ENCODE measurements around the gene AP1S1. TPM values are rescaled to one million over a fixed set of nuclear protein-coding genes. Genes with fewer than 3 reads are reported as not detected.

Gene AP1S1
- total RNA-seq, 1 experiment from 2014 or later: 52.3 TPM

DNA sequence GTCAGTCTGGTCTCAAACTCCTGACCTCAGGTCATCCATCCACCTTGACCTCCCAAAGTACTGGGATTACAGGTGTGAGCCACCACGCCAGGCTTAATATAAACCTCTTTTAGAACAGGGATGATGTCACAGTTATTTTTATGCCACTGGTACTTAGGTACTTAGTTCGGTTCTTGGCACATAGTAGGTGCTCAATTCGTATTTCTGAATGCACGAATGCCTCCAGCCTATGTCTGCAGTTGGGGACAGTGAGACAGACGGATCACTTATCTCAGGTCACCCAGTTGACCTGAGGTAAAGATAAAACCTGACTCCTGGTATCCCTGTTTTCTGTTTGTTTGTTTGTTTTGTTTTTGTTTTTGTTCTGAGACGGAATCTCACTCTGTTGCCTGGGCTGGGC, 31.9 kb downstream of the AP1S1 start:
- H3K36me3 ChIP-seq (ENCODE audit: control insufficient read depth, insufficient read depth, low read length): no peaks in the 10 kb centered on the region
- Mint-ChIP-seq H3K4me1 (ENCODE audit: low read depth, unreplicated experiment) (peaks cover 10% of the 10 kb centered on the region), H3K27ac (ENCODE audit: unreplicated experiment) (no peak overlapping the region), H3K4me3 (ENCODE audit: unreplicated experiment) (no peak overlapping the region), H3K9me3 (ENCODE audit: unreplicated experiment) (no peaks in the 10 kb centered on the region), H3K27me3 (ENCODE audit: insufficient read depth, unreplicated experiment) (no peaks in the 10 kb centered on the region), H3K36me3 (ENCODE audit: insufficient read depth, unreplicated experiment) (peaks cover 9% of the 10 kb centered on the region)
- ChIA-PET CTCF (interaction anchor here (0.6 to 0.7 kb wide), 3 partner anchors 19 to 1035 kb away, joined by 4 to 5 read pairs (median 4); no protein-coding TSS in a partner anchor), POLR2A (interaction anchor here (0.6 kb wide), 1 partner anchor 26 kb away, joined by 3 read pairs; no protein-coding TSS in a partner anchor)
- no peak for DNase-seq
- no peaks in the 10 kb centered on the region for H3K27me3 ChIP-seq (replicated peaks; ENCODE audit: control insufficient read depth, insufficient read depth, low read length)
- H3K4me1 ChIP-seq: peaks cover 10% of the 10 kb centered on the region; the same call in 1 of the 2 replicates
- H3K4me3 ChIP-seq (ENCODE audit: low read depth, low read length): no peak overlapping the region
- intact Hi-C loops (cut with micrococcal nuclease; ENCODE audit: unreplicated experiment): no loop called here
- H3K9me3 ChIP-seq: no peaks in the 10 kb centered on the region
- BruUV-seq (replicated peaks): no TSS peak
- TF ChIP-seq, protein P1, sequence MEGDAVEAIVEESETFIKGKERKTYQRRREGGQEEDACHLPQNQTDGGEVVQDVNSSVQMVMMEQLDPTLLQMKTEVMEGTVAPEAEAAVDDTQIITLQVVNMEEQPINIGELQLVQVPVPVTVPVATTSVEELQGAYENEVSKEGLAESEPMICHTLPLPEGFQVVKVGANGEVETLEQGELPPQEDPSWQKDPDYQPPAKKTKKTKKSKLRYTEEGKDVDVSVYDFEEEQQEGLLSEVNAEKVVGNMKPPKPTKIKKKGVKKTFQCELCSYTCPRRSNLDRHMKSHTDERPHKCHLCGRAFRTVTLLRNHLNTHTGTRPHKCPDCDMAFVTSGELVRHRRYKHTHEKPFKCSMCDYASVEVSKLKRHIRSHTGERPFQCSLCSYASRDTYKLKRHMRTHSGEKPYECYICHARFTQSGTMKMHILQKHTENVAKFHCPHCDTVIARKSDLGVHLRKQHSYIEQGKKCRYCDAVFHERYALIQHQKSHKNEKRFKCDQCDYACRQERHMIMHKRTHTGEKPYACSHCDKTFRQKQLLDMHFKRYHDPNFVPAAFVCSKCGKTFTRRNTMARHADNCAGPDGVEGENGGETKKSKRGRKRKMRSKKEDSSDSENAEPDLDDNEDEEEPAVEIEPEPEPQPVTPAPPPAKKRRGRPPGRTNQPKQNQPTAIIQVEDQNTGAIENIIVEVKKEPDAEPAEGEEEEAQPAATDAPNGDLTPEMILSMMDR (IDR thresholded peaks at IDR 0.05; ENCODE audit: insufficient read depth in 1 of 2, low read depth in 1 of 2, low read length in 1 of 2, severe bottlenecking in 1 of 2, unreplicated experiment in 1 of 2): no peak

DNA sequence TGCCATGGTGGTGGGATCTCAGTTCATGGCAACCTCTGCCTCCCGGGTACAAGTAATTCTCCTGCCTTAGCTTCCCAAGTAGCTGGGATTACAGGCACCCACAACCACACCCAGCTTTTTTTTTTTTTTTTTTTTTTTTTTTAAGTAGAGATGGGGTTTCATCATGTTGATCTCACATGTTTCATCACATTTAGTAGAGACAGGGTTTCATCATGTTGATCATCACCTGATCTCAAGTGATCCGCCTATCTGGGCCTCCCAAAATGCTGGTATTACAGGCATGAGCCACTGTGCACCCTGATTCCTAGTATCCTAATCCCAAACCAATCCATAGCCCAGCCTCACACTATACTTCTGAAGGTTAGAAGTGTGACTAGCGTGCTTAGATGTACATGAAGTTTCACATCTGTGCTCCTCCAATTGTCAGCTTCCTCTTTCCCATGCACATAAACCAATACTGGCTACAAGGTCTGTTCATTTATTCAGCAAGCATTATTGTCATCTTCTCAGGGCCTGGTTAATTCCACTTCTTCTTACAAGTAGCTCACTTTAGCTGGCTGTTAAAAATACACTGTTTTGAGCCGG, 32.7 kb downstream of the AP1S1 start:
- H3K27ac Mint-ChIP-seq (ENCODE audit: unreplicated experiment): no peak overlapping the region

DNA sequence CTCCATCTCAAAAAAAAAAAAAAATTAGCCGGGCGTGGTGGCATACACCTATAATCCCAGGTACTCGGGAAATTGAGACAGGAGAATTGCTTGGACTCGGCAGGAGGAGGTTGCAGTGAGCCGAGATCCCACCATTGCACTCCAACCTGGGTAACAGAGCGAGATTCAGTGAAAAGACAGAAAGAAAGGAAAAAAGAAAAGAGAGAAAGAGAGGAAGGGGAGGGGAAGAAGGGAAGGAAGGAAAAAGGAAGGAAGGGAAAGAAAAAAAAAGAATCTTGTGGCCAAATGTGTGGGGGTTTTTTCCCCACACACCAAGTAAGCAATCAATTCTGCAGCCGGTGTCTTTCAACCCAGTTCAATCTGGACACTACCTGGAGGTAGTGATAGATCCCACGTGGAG, 34.8 kb downstream of the AP1S1 start:
- no TSS peak for BruUV-seq (replicated peaks)
- H3K4me3 ChIP-seq (ENCODE audit: low read depth, low read length): no peak overlapping the region

More for the DNA sequence above, 32.7 kb downstream of the AP1S1 start:
- Histone ChIP-seq H3K36me3 (ENCODE audit: control insufficient read depth, insufficient read depth, low read length) (no peaks in the 10 kb centered on the region), H3K27me3 (replicated peaks; ENCODE audit: control insufficient read depth, insufficient read depth, low read length) (no peaks in the 10 kb centered on the region), H3K9me3 (no peaks in the 10 kb centered on the region), H3K4me3 (ENCODE audit: low read depth, low read length) (no peak overlapping the region), H3K4me1 (peaks cover 9% of the 10 kb centered on the region; the same call in 1 of the 2 replicates)
- peaks cover 10% of the 10 kb centered on the region for H3K4me1 Mint-ChIP-seq (ENCODE audit: low read depth, unreplicated experiment)
- ChIA-PET POLR2A (interaction anchor here (0.6 kb wide), 1 partner anchor 25 kb away, joined by 3 read pairs; no protein-coding TSS in a partner anchor), CTCF (interaction anchor here (0.6 to 0.7 kb wide), 3 partner anchors 19 to 1034 kb away, joined by 4 to 5 read pairs (median 4); no protein-coding TSS in a partner anchor)
- H3K27me3 Mint-ChIP-seq (ENCODE audit: insufficient read depth, unreplicated experiment): no peaks in the 10 kb centered on the region
- H3K4me3 Mint-ChIP-seq (ENCODE audit: unreplicated experiment): no peak overlapping the region
- no peaks in the 10 kb centered on the region for H3K9me3 Mint-ChIP-seq (ENCODE audit: unreplicated experiment)
- no TSS peak for BruUV-seq (replicated peaks)
- intact Hi-C loops (cut with micrococcal nuclease; ENCODE audit: unreplicated experiment): no loop called here
- DNase-seq: no peak
- peaks cover 9% of the 10 kb centered on the region for H3K36me3 Mint-ChIP-seq (ENCODE audit: insufficient read depth, unreplicated experiment)
- TF ChIP-seq, protein P1 (IDR thresholded peaks at IDR 0.05; ENCODE audit: insufficient read depth in 1 of 2, low read depth in 1 of 2, low read length in 1 of 2, severe bottlenecking in 1 of 2, unreplicated experiment in 1 of 2): no peak

More for the DNA sequence above, 34.8 kb downstream of the AP1S1 start:
- Mint-ChIP-seq H3K36me3 (ENCODE audit: insufficient read depth, unreplicated experiment) (no peaks in the 10 kb centered on the region), H3K27me3 (ENCODE audit: insufficient read depth, unreplicated experiment) (no peaks in the 10 kb centered on the region), H3K4me3 (ENCODE audit: unreplicated experiment) (no peak overlapping the region), H3K4me1 (ENCODE audit: low read depth, unreplicated experiment) (no peaks in the 10 kb centered on the region), H3K27ac (ENCODE audit: unreplicated experiment) (no peak overlapping the region), H3K9me3 (ENCODE audit: unreplicated experiment) (no peaks in the 10 kb centered on the region)
- POLR2A ChIA-PET: interaction anchor here (0.6 kb wide), 1 partner anchor 89 kb away, joined by 7 read pairs; no protein-coding TSS in a partner anchor
- CTCF ChIA-PET: interaction anchor here (0.6 kb wide), 1 partner anchor 13 kb away, joined by 5 read pairs; no protein-coding TSS in a partner anchor
- no peaks in the 10 kb centered on the region for H3K27me3 ChIP-seq (replicated peaks; ENCODE audit: control insufficient read depth, insufficient read depth, low read length)
- H3K36me3 ChIP-seq (ENCODE audit: control insufficient read depth, insufficient read depth, low read length): no peaks in the 10 kb centered on the region
- no peaks in the 10 kb centered on the region for H3K9me3 ChIP-seq
- no peak for DNase-seq
- TF ChIP-seq, protein P1 (IDR thresholded peaks at IDR 0.05; ENCODE audit: insufficient read depth in 1 of 2, low read depth in 1 of 2, low read length in 1 of 2, severe bottlenecking in 1 of 2, unreplicated experiment in 1 of 2): no peak
- peaks cover 12% of the 10 kb centered on the region; the same call in 1 of the 2 replicates for H3K4me1 ChIP-seq
- intact Hi-C loops (cut with micrococcal nuclease; ENCODE audit: unreplicated experiment): no loop called here

Data from Caco-2 (cell line).